Transverse colon (tissue), 3 donors: ENCODE measurements around the gene HSBP1L1.

Source experiments
- POLR2A ChIP-seq: fragments of 450-650 bp; IDR thresholded peaks from one replicate; pipeline ENCODE4 v1.6.1; 2016; ENCODE audit warnings: antibody characterized with exemption, mild to moderate bottlenecking, moderate library complexity
- TF ChIP-seq, protein P1 (sequence below), 5 experiments: fragments of 200-600 bp in 3 of 5; fragments of 450-650 bp in 2 of 5; sonication (generic) in 3 of 5; IDR thresholded peaks; 1 replicate in 2 of 5; 2 replicates in 3 of 5; pipeline ENCODE4 v1.5.1; 2016 to 2017; ENCODE audit warnings: antibody characterized with exemption in 5 of 5, inconsistent platforms in 3 of 5, mild to moderate bottlenecking in 2 of 5, moderate library complexity in 1 of 5

DNA sequence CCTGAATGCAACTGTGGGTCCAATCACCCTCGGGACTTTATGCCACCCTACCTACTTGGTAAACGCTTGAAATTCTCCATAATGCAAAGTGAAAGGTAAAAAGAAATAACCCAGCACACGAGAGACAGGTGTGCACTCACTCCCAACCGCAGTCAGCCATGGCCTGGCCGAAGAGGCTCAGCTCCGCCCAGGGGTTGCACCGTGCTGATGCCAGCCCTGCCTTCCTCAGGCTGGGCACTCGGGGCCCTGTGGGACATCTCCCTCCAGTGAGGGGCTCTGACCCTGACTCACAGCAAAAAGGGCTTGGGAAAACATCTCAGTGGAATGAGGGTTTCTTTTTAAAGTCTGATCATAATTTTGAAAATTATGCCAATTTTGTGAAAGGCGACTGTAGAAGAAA is 26.2 kb upstream of the HSBP1L1 start:
- TF ChIP-seq, protein P1, sequence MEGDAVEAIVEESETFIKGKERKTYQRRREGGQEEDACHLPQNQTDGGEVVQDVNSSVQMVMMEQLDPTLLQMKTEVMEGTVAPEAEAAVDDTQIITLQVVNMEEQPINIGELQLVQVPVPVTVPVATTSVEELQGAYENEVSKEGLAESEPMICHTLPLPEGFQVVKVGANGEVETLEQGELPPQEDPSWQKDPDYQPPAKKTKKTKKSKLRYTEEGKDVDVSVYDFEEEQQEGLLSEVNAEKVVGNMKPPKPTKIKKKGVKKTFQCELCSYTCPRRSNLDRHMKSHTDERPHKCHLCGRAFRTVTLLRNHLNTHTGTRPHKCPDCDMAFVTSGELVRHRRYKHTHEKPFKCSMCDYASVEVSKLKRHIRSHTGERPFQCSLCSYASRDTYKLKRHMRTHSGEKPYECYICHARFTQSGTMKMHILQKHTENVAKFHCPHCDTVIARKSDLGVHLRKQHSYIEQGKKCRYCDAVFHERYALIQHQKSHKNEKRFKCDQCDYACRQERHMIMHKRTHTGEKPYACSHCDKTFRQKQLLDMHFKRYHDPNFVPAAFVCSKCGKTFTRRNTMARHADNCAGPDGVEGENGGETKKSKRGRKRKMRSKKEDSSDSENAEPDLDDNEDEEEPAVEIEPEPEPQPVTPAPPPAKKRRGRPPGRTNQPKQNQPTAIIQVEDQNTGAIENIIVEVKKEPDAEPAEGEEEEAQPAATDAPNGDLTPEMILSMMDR (IDR thresholded peaks at IDR 0.05) = no peak
- TF ChIP-seq POLR2A = no peak
